ENCODE data around the gene PIGU. TPM values are rescaled to one million over a fixed set of nuclear protein-coding genes. Genes with fewer than 3 reads are reported as not detected.

PIGU gene
- total and polyA plus RNA-seq, 2 of the 13 experiments (the other 11 are each of a cell fraction or from before 2014, with no cell fraction given), result 45.5 to 231 TPM

GRCh38 chr20:34515484-34516246, 161.2 kb downstream of the PIGU start (continued):
- TF ChIP-seq ZNF691 (CRISPR knock-in tag; IDR thresholded peaks at IDR 0.05; ENCODE audit: borderline replicate concordance, low read depth) (peak; percentile 74), ATF1 (CRISPR knock-in tag; IDR thresholded peaks at IDR 0.05) (no peak; the same call in 1 of the 2 replicates), NFAT5 (CRISPR knock-in tag; IDR thresholded peaks at IDR 0.05) (no peak), DNMT1 (CRISPR knock-in tag; IDR thresholded peaks at IDR 0.05) (no peak), ZNF333 (CRISPR knock-in tag; IDR thresholded peaks at IDR 0.05; ENCODE audit: borderline replicate concordance) (no peak), MTERF4 (CRISPR knock-in tag; IDR thresholded peaks at IDR 0.05) (peak; percentile 30; the same call in 1 of the 2 replicates), SRSF1 (optimal IDR thresholded peaks at IDR 0.05; ENCODE audit: low read depth, low read length) (no peak), PRDM15 (CRISPR knock-in tag; IDR thresholded peaks at IDR 0.05) (peak; percentile 27), ZNF503 (CRISPR knock-in tag; IDR thresholded peaks at IDR 0.05) (0 out of 2 replicates have a peak, but pooled peaks have one; percentile 2), PRDM10 (CRISPR knock-in tag; IDR thresholded peaks at IDR 0.05; ENCODE audit: low read depth) (no peak)
